GM23338 (cell line): Measurements from ENCODE around the gene ISL2.

Source experiments
- CREB1 ChIP-seq: fragments of 250-450 bp; sonication (Bioruptor Pico); IDR thresholded peaks from 2 replicates; pipeline ENCODE4 v1.5.0; 2020; ENCODE audit warnings: low read depth, mild to moderate bottlenecking, moderate library complexity
- CTCF ChIP-seq, 2 experiments: fragments of 200-600 bp in 1 of 2; sonication (generic) in 1 of 2; conservative IDR thresholded peaks; 2 replicates each; pipeline versions ENCODE4 v1.5.1 to v1.6.1; 2016 to 2017; ENCODE audit warnings: antibody characterized with exemption in 2 of 2, low read depth in 2 of 2, mild to moderate bottlenecking in 2 of 2, moderate library complexity in 1 of 2
- ETS1 ChIP-seq: IDR thresholded peaks from 2 replicates; pipeline ENCODE4 v1.6.1; 2016; ENCODE audit warnings: antibody characterized with exemption
- EZH2 ChIP-seq: fragments of 200-600 bp; sonication (generic); IDR thresholded peaks from one replicate; pipeline ENCODE4 v1.8.0; 2017; ENCODE audit warnings: antibody characterized with exemption, mild to moderate bottlenecking, low read depth; ENCODE audit not compliant: unreplicated experiment
- EZH2phosphoT487 ChIP-seq: fragments of 200-600 bp; sonication (generic); IDR thresholded peaks from one replicate; pipeline ENCODE4 v1.8.1; 2018; ENCODE audit warnings: antibody characterized with exemption; ENCODE audit not compliant: unreplicated experiment
- JUNB ChIP-seq: IDR thresholded peaks from one replicate; pipeline ENCODE4 v1.6.1; 2016; ENCODE audit warnings: antibody characterized with exemption; ENCODE audit not compliant: unreplicated experiment
- NANOG ChIP-seq: IDR thresholded peaks from 2 replicates; pipeline ENCODE4 v1.6.1; 2016; ENCODE audit warnings: antibody characterized with exemption, borderline replicate concordance
- POLR2AphosphoS5 ChIP-seq: IDR thresholded peaks from 2 replicates; pipeline ENCODE4 v1.6.1; 2016; ENCODE audit warnings: antibody characterized with exemption, low read depth
- REST ChIP-seq: IDR thresholded peaks from one replicate; pipeline ENCODE4 v1.6.1; 2018; ENCODE audit warnings: antibody characterized with exemption; ENCODE audit not compliant: unreplicated experiment
- STAT1 ChIP-seq: IDR thresholded peaks from one replicate; pipeline ENCODE4 v1.6.1; 2016; ENCODE audit warnings: antibody characterized with exemption; ENCODE audit not compliant: unreplicated experiment
- ZNF114 ChIP-seq: fragments of 250-450 bp; sonication (Bioruptor Pico); IDR thresholded peaks from 2 replicates; pipeline ENCODE4 v1.5.0; 2020; ENCODE audit warnings: mild to moderate bottlenecking, moderate library complexity
- ZNF331 ChIP-seq: fragments of 250-450 bp; sonication (Bioruptor Pico); IDR thresholded peaks from 2 replicates; pipeline ENCODE4 v1.5.0; 2020; ENCODE audit warnings: low read depth, mild to moderate bottlenecking, moderate library complexity
- ZNF462 ChIP-seq: fragments of 250-450 bp; sonication (Bioruptor Pico); IDR thresholded peaks from 2 replicates; pipeline ENCODE4 v1.5.0; 2020; ENCODE audit warnings: mild to moderate bottlenecking, moderate library complexity

GRCh38 chr15:76368122-76368621 is 31.6 kb downstream of the ISL2 start:
- no peak for TF ChIP-seq CTCF (conservative IDR thresholded peaks at IDR 0.05; ENCODE audit: low read depth in 2 of 2)
- no peak for TF ChIP-seq EZH2phosphoT487
- no peak for TF ChIP-seq NANOG
- TF ChIP-seq EZH2 = no peak
- TF ChIP-seq POLR2AphosphoS5 = no peak
- TF ChIP-seq REST = no peak
- no peak for TF ChIP-seq CREB1 (CRISPR knock-in tag)
- TF ChIP-seq ZNF331 = no peak
- TF ChIP-seq STAT1 = no peak
- no peak for TF ChIP-seq ZNF114 (CRISPR knock-in tag)
- no peak for TF ChIP-seq JUNB
- no peak for TF ChIP-seq ETS1
- no peak for TF ChIP-seq ZNF462 (CRISPR knock-in tag)
